ENCODE data around the gene CUX1. TPM values are rescaled to one million over a fixed set of nuclear protein-coding genes. Genes with fewer than 3 reads are reported as not detected.

CUX1 gene
- total RNA-seq, 1 experiment from 2014 or later = 53.5 TPM

DNA sequence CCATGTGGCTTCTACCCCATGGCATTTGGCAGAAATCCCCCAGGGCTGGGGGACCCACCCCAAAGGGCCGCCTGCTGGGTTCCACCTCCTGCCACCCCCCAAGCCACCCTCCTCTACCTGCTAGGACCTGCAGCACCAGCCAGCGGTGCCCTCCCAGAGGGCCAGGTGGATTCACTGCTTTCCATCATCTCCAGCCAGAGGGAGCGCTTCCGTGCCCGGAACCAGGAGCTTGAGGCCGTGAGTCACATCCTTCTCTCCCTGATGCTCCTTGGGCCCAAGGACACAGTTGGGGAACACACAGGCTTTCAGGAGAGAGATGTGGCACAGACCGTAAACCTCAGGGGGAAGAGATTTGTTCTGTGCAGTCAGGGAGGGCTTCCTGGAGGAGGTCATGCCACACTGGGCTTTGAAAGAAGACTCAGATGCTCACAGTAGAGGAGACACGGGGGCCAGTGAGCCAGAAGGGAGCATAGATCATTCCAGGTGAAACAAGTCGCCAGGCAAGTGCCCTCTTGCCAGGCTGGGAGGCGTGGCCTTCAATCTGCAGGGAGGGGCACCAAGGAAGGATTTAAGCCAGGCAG, 457.8 kb downstream of the CUX1 start:
- no CpG with 5 or more reads among the region's 10 CpGs for WGBS (ENCODE audit: extremely low coverage, insufficient read length, low lambda C conversion rate)
- no peak overlapping the region for H3K4me2 ChIP-seq (ENCODE audit: insufficient read depth, insufficient read length, low read length)
- H3K14ac ChIP-seq (ENCODE audit: insufficient read depth, low read length) = no peak overlapping the region
- Mint-ChIP-seq H3K4me1 (peaks cover 5 to 12% of the 10 kb centered on the region in 2 experiments), H3K27ac (no peak overlapping the region), H3K9me3 (no peaks in the 10 kb centered on the region), H3K36me3 (ENCODE audit: insufficient read depth in 1 of 3, low read depth in 3 of 3) (no peaks in the 10 kb centered on the region), H3K4me3 (no peak overlapping the region; a peak in 1 of 5 replicates), H3K27me3 (ENCODE audit: low read depth) (peaks cover 1% of the 10 kb centered on the region; the same call in 1 of the 2 replicates)
- no peak overlapping the region for H3K56ac ChIP-seq (ENCODE audit: insufficient read length, low read depth, low read length)
- H2AFZ ChIP-seq (ENCODE audit: low read length) = no peak overlapping the region
- no peak overlapping the region for H4K91ac ChIP-seq (ENCODE audit: insufficient read length, low read depth, low read length)
- no peak overlapping the region for H2BK12ac ChIP-seq (ENCODE audit: insufficient read length, low read depth, low read length)
- H2AK5ac ChIP-seq (ENCODE audit: insufficient read length, low read length) = no peak overlapping the region
- no peak overlapping the region for H2BK15ac ChIP-seq (ENCODE audit: low read depth, low read length)
- H3K18ac ChIP-seq (ENCODE audit: insufficient read length, low read depth, low read length) = no peak overlapping the region
- H3K79me2 ChIP-seq (ENCODE audit: insufficient read depth, low read length) = no peaks in the 10 kb centered on the region
- H3K9ac ChIP-seq (ENCODE audit: extremely low read depth, insufficient read length, low read length) = no peak overlapping the region
- no peak for DNase-seq
- no peaks in the 10 kb centered on the region for H3K23me2 ChIP-seq (ENCODE audit: insufficient read length, low read depth, low read length, poor library complexity, severe bottlenecking)
- H2BK120ac ChIP-seq (ENCODE audit: low read depth, low read length, poor library complexity, severe bottlenecking) = no peak overlapping the region
- no peaks in the 10 kb centered on the region for H3K27me3 ChIP-seq (ENCODE audit: insufficient read depth, low read length)
- no peak overlapping the region for H4K5ac ChIP-seq (ENCODE audit: insufficient read length, low read depth, low read length)
- no peak overlapping the region for H3K27ac ChIP-seq (ENCODE audit: insufficient read length, low read depth, low read length)
- H3K23ac ChIP-seq (ENCODE audit: insufficient read length, low read depth, low read length) = no peak overlapping the region
- H3K9me3 ChIP-seq (ENCODE audit: control insufficient read depth, low read depth, low read length) = no peaks in the 10 kb centered on the region
- H2BK5ac ChIP-seq (ENCODE audit: insufficient read length, low read length) = no peak overlapping the region
- H4K20me1 ChIP-seq (ENCODE audit: control insufficient read depth, insufficient read depth, insufficient read length) = no peaks in the 10 kb centered on the region
- TF ChIP-seq CTCF (conservative IDR thresholded peaks at IDR 0.05) = no peak
- H3K4me1 ChIP-seq (ENCODE audit: insufficient read depth, low read length) = no peaks in the 10 kb centered on the region
- H3K79me1 ChIP-seq (ENCODE audit: insufficient read depth, low read depth, low read length, poor library complexity, severe bottlenecking) = no peaks in the 10 kb centered on the region
- no peak overlapping the region for H3T11ph ChIP-seq (ENCODE audit: low read length)
- H3K4ac ChIP-seq (ENCODE audit: low read depth, low read length) = no peak overlapping the region
- H4K8ac ChIP-seq (replicated peaks; ENCODE audit: insufficient read length, low read depth, low read length) = no peak overlapping the region
- no peak overlapping the region for H2BK20ac ChIP-seq (ENCODE audit: low read depth, low read length, poor library complexity, severe bottlenecking)

Data from H9 (cell line).